Measurements from ENCODE around the gene LRRC74B.

DNA sequence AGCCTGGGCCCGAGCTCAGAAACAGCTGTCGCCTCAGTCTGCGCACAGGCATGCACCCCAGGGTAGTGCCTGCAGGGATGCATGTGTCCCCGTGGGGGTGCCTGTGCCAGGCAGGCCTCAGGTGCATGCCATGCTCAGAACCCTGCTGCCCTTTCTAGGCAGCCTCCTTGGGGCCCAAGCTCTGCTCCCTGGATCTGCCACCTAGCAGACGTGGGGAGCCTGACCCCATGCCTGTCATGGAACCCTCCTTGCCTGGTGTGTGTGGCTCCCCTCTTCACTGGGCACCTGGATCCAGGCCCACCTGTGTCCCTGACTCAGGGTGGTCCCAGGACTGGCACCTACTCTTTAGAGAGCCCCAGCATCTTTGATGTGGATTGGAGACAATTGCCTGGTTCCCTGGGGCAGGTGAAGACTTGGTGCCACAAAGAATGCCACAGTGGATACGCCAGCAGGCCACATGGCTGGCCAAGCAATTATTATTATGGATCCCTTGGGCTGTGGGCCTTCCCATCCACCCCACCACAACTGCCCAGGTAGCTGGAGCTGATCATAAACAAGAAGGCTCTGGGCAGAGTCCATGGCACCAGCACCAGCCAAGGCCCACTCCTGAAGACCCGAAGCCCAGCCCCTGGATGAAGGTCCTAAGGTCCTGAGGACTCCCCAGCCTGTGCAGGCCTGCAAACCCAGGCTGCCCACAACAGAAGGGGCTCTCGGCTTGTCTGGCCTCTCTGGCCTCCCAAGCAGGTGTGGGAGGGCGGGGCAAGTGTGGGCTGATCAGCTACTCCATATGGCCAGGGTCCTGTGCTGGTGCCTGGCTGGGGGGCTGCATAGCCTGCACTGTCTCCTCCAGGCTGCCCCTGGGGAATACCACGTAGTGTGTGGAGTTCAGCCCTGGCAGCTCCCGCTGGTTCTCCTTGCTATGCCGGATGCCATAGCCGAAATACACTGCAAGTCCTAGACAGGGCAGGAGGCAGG, 17.2 kb upstream of the LRRC74B start:
- TF ChIP-seq EZH2 (IDR thresholded peaks at IDR 0.05; ENCODE audit: insufficient read depth, poor library complexity, severe bottlenecking) (no peak), EZH2phosphoT487 (IDR thresholded peaks at IDR 0.05; ENCODE audit: insufficient read depth, low read depth) (no peak)
